Measurements from ENCODE around the gene LRRC8C.

The LRRC8C gene

DNA sequence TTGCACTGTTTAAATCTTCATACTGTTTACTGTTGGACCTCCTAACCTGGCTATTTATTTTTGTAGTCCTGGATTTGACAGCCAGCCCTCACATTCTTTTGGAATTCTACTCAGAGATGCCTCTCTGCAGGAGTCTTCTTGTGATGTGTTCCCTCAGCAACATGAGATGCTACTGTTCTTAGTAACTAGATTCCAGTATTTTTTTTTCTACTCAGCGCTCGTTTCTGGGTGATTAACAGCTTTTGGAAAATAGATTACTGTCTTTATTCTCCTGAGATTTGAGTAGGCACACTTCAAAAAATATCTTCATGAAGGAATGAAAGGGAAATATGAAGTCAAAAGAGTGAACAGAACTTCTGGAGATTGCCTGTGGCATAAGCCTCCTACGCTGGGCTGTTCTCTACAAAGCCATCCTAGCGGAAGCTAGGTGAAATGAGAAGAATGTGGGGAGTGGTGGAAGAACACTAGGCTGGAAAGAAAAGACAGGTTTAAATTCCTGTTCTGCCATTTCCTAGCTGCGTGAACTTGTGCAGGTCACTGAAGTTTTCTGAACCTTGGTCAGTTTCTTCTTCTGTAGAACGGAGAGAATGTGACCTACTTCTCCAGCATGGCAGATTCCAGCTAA lies 75.9 kb downstream of the LRRC8C start:
- no peak for DNase-seq

DNA sequence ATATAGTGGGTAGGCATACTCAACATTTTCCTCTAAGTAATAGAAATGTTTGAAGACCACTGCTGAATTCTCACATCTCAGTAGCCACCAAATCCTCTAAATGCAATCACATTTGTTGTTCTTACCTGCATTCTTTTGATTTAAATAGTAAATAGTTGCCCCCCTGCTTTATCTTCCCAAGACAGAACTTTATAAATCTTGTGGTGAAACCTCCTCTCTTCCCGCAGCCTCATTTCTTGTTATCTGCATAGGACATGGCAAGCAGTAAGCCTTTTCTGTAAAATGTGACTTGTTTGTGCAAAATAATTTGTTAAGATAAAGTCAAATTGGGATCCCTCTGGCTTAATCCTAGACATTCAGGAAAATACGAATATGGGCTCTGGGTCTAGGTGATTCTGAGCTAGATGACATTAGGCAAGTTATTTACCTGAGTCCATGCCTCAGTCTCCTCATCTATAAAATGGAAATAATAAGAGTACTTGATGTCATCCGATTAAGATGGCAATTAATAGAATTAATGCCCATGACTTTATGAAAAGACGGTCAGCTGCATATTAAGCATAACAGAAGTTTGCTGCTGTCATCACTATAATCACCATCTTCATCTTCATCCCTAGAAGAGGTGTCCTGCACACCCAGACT lies 77.7 kb downstream of the LRRC8C start:
- DNase-seq = no peak

DNA sequence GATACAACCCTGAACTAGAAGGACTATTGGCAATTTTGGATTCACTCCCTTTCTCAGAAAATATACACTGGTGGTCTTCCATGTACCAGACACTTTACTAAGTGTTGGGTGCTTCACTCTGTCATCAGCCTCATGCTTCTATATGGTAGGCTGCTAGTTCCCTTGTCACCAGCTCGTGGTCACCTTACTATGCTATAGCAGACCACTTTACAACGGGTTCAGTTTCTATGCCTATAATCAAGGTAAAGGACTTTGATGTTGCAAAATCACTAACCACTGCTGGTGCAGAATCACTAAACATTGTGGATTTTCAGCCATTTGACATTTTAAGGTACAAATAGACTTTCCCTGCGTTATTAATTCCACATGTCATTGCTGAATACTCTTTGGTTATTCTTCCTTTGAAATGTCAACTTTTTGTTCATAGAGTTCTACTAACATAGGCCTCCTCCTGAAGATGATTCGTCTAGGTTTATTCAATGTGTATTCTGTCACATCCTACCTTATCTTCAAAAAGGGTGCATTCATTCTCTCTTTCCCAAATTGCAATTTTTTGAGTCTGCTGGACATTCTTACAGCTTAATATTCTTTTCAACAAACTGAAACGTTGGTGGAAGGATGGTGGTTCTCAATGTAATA lies 78.3 kb downstream of the LRRC8C start:
- no peak for DNase-seq

DNA sequence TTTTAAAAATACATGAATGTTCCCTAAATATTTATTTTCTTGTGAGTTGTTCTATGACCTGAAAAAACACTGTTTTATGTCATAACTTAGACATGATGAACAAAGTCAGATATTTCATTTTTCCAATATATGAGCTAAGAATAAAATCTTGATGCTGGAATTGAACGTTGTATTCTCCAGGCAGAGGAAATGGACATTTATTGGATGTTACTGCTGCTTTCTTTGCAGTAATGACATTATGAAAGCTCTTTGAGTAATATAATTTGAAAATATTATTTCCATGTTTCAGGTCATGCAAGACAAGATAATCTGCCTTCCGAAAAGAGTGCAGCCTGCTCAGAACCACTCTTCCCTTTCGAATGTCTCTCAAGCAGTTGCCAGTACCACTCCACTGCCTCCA lies 79.5 kb downstream of the LRRC8C start:
- no peak for DNase-seq

DNA sequence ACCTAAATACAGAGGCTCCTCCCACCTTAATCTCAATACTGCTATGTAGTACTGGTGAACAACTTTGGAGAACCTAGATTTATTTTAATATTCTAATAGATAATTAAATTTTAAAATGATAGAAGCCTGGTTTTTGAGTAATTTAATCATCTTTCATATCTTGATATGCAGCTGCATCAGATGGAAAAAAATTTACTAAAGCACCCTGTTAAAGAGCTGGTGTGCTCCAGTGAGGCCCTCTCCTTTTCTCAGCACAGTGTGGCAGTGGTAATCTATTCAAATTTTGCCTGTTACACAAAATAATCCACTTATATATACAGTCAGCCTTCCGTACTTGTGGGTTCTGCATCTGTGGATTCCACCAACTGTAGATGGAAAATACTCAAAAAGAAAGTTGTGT lies 82.8 kb downstream of the LRRC8C start:
- no peak for DNase-seq

DNA sequence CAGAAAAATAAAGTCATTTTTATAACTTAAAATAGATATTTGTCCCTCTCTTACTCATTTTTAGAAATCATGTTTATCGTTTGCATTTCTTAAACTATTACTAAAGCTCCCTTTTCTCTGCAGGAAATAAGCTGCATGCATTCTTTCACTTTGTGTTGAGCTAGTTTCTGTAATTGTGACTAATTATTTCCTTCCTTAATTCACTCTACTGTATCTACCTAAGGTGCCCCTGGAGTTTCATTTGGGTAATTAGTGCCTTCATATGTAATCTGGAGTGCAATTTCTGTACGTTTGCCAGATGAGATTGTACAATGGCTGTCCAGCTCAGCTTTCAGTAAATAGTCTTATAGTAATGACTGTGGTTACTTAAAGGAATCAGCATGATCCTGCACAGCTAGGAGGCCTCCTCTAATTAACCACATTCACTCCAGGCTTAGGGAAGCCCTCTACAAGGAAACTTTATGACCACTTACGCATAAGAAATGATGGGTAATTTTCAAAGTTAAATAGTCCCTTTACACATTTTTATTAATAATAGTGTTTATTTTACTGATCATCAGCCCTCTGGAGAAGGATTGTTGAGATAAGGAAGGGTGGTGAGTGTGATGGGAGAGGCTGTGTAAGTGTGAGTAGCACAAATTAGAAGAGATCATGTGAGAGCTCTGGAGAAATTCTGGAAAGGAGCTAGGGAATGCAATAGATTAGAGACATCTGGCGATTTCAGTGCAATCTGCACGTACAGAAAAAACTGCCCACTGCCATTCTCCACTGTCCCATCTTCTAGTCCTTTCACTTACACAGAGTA lies 86.8 kb downstream of the LRRC8C start:
- no peak for DNase-seq

DNA sequence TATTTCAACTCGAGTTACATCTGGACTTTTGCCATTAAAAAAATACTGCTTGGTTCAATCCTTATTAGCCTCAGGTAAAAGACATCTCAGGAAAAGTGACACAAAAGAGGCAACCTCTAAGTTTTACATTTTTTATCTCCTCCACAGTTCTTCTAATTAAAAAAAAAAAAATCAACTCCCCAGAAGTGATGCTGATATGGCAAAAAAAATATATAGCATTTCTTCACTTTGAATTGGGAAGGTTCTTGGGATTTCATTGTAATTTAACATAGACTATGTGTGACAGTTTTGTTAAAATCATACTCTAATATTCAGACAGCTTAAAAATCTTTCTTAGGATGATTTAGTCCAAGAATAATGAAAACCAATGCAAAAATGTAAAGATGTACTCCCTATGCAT lies 87.9 kb downstream of the LRRC8C start:
- no peak for DNase-seq

DNA sequence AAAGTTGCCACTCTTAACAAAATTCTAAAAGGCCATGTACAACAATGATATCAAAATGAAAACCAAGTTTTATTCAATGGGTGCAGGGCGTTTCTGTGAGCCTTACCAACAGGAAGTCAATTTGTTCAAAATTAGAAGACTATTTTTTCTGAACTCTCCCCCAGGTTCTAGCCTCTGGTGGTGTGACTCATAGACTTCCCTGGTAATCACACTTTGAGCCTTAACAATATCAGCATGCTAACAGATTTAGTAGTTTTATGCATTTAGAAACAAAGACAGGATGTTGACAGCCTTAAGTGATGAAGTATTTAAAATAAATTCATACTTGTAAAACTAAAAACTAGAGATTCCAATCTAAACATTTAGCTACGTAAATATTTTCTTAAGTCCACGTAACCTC lies 88.4 kb downstream of the LRRC8C start:
- DNase-seq = no peak

DNA sequence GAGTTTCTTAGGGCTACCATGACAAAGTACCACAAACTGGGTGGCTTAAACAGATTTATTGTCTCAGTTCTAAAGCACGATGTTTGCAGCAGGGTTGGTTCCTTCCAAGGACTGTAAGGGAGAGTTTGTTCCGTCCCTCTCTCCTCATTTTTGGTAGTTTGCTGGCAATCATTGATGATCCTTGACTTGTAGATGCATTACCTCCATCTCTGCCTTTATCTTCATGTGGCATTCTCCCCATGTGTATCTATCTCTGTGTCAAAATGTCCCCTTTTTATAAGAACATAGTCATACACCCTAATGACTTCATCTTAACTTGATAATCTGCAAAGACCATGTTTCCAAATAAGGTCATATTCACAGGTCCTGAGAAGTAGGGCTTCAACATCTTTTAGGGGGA lies 90.2 kb downstream of the LRRC8C start:
- no peak for DNase-seq

DNA sequence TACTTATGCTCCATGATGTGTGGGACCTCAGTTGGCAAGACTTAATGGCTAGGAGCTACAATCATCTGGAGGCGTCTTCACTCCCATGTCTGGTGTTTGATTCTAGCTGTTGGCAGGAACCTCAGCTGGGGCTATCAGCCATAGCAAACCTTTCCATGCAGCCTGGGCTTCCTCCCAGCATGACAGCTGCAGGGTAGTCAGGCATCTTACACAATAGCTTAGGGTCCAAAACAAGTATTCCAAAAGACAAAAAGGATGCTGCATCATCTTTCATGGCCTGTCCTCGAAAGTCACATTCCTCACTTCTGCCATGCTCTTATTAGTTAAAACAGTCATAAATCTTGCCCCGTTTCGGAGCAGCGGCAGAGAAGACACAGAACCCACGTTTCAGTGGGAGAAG lies 90.9 kb downstream of the LRRC8C start:
- DNase-seq = no peak

DNA sequence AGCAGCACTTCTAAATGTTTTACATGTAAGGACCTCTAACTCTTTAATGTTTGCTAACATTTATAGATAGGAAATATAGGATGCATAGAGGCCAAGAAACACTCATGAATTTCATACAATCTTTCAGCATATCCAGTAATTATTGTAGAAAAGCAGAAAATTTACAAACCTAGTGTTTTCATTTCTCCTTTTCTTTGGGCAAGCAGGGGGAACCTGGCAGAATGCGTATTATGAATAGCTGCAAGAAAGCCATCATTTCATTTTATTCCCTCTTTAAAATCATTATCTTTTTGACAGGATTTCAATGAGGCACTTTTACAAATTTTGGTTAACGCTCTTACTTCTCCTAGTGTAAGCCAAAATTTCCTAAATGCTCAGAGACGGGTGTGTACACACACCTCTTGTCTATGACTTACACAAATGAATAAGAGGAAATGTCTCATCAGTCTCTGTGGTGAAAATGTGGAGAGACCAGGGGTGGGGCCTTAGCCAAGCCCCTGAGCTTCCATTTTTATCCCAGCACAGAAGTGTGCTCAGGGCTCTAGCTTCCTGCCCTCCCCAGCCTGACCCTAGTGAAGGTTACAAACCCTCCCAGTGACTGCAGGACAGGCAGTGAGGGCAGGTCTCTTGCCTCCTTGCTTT lies 91.6 kb downstream of the LRRC8C start:
- DNase-seq = no peak

DNA sequence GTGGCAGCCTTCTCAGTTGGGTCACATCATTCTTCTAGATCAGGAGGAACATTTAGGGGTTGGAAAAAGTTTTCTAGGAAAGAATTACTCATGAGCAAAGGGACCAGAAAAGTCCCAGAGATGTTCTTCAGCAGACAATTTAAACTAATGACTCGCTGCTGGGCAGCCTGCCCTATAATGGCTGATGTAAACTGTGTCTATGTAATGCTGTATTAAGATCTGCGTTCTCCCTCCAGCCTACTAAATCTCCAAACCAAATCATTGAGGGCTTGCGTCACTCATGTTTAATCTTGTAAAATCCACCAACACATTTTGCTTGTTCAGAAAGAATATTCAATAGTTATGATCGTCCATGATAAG lies 92.1 kb downstream of the LRRC8C start:
- DNase-seq = no peak

DNA sequence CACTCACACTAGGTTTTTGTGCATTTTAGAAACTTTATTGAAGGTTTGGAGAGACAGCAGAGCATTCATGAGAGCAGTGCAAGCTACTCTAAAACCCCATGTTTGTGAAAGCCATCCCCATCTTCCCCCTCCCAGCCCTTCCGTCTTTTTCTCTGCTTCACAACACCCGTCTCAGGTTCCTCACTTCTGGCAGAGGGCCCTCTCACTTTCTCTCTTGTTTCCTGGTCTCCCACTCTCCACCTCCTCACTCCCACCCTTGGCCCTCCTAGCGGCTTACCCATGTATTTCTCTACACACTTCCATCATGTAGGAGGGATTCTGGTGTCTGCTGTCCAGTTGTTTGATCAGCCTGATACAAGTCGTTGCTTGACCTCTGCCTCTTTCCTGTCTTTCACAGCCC lies 92.7 kb downstream of the LRRC8C start:
- DNase-seq = no peak

DNA sequence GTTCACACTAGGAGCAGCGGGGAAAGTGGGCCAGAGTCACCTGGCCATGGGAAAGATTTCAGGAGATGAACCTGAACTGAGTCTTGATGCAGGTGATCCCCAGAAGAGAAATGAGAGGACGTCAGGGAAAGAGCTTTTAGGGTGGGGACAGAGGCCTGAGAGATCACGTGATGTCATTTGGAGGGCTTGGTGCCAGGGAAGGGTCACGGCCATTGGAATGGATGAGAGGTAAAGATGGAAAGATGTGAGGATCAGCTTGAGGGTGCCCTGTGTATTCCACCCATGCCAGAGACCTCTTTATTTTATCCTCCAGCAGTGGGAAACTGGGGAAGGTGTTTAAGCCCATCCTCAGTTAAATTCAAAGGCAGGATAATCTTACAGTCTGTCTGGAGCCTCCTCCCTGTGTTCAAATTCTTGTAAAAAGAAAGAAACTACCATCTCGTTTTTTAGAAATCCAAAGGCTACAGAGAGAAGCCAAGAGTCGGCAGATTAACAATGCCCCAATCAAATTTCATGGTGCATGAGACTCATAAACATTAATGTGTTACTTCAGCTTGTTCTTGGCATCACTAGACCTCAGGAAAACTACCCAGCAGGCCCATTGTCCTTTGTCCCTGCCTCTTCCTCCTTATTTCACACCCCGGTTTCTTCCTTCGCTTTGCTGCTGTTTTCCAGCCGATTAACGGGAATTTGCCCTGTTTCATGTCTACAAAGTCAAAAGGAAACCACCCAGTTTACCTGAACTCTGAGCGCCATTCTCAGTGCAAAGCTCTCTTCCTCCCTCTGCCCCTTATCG lies 94.8 kb downstream of the LRRC8C start:
- DNase-seq = no peak

DNA sequence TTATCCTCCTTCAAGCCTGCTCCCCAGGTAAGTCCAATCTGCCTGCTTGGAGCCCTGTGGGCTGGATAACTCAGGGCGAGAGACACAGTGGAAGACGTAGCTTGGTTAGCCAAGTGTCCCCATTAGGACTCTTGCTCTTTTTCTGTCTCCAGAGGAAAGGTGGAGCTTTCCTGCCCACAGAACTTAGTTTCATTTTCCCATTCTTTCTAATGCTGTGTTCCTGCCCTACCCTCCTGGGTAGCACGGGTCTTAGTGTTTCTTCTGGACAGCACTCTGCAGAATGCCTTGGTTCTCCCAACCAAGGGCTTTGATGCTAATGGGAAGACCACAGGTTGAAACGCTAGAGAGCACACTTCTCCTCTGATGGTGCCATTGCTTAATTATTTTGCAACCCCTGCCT lies 95.5 kb downstream of the LRRC8C start:
- DNase-seq = no peak

DNA sequence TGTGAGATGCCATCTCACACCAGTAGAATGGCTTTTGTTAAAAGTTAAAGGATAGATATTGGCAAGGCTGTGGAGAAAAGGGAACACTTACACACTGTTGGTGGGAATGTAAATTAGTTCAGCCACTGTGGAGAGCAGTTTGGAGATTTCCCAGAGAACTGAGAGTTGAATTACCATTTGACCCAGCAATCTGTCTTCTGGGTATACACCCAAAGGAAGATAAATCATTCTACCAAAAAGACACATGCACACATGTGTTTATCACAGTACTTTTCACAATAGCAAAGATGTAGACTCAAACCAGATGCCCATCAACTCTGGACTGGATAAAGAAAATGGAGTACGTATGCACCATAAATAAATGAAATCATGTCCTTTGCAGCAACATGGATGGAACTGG lies 99.3 kb downstream of the LRRC8C start:
- no peak for DNase-seq

DNA sequence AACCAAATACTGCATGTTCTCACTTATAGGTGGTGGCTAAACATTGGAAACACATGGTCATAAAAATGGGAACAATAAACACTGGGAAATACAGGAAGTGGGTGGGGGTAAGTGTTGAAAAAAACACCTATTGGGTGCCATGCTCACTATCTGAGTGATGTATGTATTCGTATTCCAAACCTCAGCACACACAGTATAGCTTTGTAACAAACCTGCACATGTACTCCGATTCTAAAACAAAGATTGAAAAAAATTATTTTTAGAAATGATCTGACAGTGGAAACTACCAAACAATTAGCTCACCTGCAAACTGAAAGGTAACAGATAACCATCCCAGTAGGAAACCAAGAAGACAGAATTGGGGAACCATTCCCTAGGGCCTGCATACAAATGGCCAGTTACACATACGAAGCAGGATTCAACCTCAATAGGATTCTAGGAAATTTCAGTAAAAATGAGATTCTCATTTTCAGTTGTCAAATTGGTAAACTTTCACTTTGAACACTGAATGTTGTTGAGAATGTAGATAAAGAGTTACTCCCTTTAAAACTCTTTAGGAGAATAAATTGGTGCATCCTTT lies 99.8 kb downstream of the LRRC8C start:
- DNase-seq = no peak

DNA sequence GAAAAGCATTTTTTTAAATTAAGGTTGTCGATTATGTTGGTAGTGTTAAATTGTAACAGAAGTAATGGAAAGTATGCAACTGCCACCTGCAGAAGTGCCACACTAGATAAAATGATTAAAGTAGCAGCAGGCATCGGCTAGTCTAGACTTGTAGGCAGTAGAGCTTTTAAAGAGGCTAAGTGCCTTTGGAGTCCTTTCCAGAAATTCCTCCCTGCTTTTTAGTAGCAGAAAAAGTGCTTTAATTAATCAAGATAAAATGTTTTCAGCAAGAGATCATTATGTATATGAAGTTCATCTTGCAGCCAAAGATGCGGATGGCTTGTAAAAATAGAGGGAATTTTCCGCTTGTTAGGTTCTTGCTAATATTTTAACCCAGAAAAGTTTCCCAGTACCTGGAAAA lies 100.8 kb downstream of the LRRC8C start:
- no peak for DNase-seq

DNA sequence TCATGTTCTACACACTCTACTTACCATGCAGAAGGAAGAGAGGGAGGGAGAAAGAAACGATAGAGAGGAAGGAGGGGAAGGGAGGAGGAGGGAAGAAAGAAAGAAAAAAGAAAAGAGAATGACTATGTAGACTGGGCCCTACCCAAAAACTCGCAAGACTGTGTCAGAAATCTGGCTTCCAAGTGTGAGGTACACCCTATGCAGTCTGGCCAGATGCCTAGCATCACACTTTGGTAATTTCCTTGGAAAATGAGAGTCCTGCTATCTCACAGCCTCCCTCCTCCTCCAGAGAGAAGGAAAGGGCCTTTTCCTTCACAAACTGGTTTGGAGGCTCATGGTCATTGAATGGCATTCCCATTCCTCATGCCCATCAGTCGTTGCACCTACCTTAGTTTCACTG lies 101.5 kb downstream of the LRRC8C start:
- DNase-seq = no peak

DNA sequence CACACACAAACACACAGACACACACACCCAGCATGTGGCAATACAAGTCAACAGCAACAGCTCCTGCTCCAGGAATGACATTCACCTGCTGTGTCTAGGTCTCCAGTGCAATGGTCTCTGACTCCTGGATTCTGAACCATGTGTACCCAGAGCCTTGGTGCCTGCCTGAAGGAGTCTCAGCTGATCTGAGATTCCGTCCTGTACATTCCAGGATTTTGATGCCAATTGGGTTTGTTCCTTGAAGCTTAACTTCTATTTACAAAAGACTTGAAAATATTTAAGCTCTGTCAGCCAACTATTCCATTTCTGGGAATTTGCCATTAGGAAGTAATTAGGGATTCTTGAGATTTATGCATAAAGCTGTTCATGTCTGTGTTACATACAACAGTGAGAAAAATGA lies 102.6 kb downstream of the LRRC8C start:
- no peak for DNase-seq

DNA sequence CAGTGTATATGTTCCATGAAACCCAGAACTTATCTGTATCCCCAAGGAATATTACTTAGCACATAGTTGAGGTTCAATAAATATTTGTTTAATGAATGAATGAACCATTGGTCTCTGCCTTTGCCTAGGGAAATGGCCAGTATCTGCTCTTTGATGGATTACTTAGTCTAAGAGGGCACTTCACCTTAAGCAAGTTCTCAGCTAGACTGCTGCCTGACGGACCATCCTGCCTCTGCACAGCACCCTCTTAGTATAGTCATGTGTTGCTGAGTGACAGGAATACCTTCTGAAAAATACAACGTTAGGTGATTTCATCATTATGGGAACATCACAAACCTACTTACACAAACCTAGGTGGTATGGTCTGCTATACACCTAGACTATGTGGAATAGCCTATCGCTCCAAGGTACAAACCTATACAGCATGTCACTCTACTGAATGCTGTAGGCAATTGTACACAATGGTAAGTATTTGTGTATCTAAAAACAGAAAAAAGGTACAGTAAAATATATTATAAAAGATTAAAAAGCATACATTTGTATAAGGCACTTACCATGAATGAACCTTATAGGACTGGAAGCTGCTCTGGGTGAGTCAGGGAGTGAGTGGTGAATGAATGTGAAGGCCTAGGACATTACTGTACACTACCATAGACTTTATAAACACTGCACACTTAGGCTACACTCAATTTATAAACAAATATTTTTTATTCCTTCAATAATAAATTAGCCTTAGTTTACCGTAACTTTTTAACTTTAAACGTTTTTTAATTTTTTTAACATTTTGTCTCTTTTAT lies 104.2 kb downstream of the LRRC8C start:
- DNase-seq = no peak
